ENCODE results near the gene THSD1. TPM values are rescaled to one million over a fixed set of nuclear protein-coding genes. Genes with fewer than 3 reads are reported as not detected.

The THSD1 gene
- total and polyA plus RNA-seq, 4 donors = 7.0 to 39.6 (median 10.4) TPM

DNA sequence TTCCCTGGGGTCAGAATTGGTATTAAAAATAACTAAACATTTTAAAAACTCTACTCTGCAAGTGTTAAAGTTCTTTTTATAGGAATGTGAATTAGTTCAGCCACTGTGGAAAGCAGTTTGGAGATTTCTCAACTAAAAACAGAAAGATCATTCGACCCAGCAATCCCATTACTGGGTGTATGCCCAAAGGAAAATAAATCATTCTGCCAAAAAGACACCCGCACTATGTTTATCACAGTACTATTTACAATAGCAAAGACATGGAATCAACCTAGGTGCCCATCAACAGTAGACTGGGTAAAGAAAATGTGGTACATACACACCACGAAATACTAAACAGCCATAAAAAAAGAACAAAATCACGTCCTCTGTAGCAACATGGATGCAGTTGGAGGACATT lies 657 bp upstream of the THSD1 start:
- Histone ChIP-seq H3K27me3 (ENCODE audit: control insufficient read depth in 3 of 3, insufficient read depth in 3 of 3, low read length in 2 of 3) (peaks cover 0 to 17% (median 11%) of the 10 kb centered on the region in 3 donors), H3K9ac (ENCODE audit: insufficient read depth in 1 of 2, low read length in 2 of 2) (no peak overlapping the region), H3K4me1 (ENCODE audit: control insufficient read depth in 5 of 5, insufficient read depth in 5 of 5, low read length in 5 of 5) (peaks cover 0 to 10% (median 3%) of the 10 kb centered on the region in 5 donors), H3K9me3 (ENCODE audit: control insufficient read depth in 4 of 4, insufficient read depth in 3 of 4, low read length in 3 of 4) (peaks cover 0 to 2% (median 0%) of the 10 kb centered on the region in 4 donors), H3K27ac (ENCODE audit: low read depth in 1 of 2, low read length in 1 of 2) (peak overlapping the region in 1 of 2 donors; percentile 23), H3K4me3 (no peak overlapping the region), H3K36me3 (ENCODE audit: control insufficient read depth in 4 of 4, insufficient read depth in 4 of 4, low read length in 4 of 4) (peaks cover 0 to 7% (median 3%) of the 10 kb centered on the region in 4 donors)
- TF ChIP-seq, protein P1, sequence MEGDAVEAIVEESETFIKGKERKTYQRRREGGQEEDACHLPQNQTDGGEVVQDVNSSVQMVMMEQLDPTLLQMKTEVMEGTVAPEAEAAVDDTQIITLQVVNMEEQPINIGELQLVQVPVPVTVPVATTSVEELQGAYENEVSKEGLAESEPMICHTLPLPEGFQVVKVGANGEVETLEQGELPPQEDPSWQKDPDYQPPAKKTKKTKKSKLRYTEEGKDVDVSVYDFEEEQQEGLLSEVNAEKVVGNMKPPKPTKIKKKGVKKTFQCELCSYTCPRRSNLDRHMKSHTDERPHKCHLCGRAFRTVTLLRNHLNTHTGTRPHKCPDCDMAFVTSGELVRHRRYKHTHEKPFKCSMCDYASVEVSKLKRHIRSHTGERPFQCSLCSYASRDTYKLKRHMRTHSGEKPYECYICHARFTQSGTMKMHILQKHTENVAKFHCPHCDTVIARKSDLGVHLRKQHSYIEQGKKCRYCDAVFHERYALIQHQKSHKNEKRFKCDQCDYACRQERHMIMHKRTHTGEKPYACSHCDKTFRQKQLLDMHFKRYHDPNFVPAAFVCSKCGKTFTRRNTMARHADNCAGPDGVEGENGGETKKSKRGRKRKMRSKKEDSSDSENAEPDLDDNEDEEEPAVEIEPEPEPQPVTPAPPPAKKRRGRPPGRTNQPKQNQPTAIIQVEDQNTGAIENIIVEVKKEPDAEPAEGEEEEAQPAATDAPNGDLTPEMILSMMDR (IDR thresholded peaks at IDR 0.05; ENCODE audit: control extremely low read depth, extremely low read depth) = no peak
- no peak for ATAC-seq (ENCODE audit: insufficient read depth, low FRiP score)
- WGBS, 2 donors = 59 to 71% methylated on average over 4 of the region's 4 CpGs
- DNase-seq = no peak

DNA sequence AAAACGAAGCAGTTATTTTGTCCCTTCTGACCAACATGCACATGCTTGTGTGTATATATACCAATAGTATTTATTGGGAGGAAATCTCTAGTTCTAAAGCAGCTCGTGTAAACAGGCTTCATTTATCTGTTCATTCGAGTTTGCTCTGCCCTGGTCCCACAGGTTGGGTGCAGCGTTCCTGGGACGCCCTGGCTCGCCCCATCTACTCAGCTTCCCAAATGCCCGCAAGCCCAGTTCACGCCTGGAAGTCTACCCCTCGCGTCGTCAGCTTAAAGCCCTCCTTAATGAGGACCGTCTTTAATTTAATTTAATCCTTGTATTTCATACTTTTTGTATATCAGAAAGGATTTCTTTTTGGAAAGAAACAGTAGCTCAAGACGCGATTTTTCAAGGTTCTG lies 604 bp downstream of the THSD1 start:
- ATAC-seq (ENCODE audit: insufficient read depth, low FRiP score) = no peak

DNA sequence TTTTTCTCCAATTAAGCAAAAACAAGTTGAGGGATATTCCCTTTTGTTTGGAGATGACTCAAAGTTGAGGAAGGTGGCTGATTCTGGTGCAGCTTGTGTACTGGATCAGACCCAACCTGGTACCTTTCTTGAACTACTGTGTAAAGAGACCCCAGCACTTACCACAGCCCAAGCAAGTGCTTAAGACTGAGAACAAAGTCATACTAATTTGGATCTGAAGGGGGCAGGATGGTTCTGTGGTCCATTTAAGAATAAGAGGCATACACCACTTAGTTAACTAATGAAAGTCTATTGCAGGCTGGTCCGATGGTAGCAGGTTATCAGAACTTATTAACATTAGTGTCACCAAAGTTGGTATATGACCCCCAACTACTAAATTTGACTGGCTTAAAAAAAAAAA lies 6.3 kb downstream of the THSD1 start:
- ATAC-seq (ENCODE audit: insufficient read depth, low FRiP score) (no peak), DNase-seq (no peak)
- H3K36me3 ChIP-seq (ENCODE audit: control insufficient read depth in 4 of 4, insufficient read depth in 4 of 4, low read length in 4 of 4) = peaks cover 0 to 4% (median 0%) of the 10 kb centered on the region in 4 donors
- H3K27me3 ChIP-seq (ENCODE audit: control insufficient read depth in 3 of 3, insufficient read depth in 3 of 3, low read length in 2 of 3) = peaks cover 0 to 9% (median 5%) of the 10 kb centered on the region in 3 donors
- 69 to 74% methylated on average over 1 of the region's 1 CpG for WGBS, 2 donors
- H3K9me3 ChIP-seq (ENCODE audit: control insufficient read depth in 4 of 4, insufficient read depth in 3 of 4, low read length in 3 of 4) = no peaks in the 10 kb centered on the region
- no peak overlapping the region for H3K9ac ChIP-seq (ENCODE audit: insufficient read depth in 1 of 2, low read length in 2 of 2)
- H3K27ac ChIP-seq (ENCODE audit: low read depth in 1 of 2, low read length in 1 of 2) = no peak overlapping the region
- TF ChIP-seq, protein P1 (IDR thresholded peaks at IDR 0.05; ENCODE audit: control extremely low read depth, extremely low read depth) = no peak
- H3K4me1 ChIP-seq (ENCODE audit: control insufficient read depth in 5 of 5, insufficient read depth in 5 of 5, low read length in 5 of 5) = peaks cover 0 to 12% (median 3%) of the 10 kb centered on the region in 5 donors
- H3K4me3 ChIP-seq = no peak overlapping the region

More for the DNA sequence above, 604 bp downstream of the THSD1 start:
- no peak for DNase-seq
- H3K9ac ChIP-seq (ENCODE audit: insufficient read depth in 1 of 2, low read length in 2 of 2) = no peak overlapping the region
- peaks cover 0 to 2% (median 0%) of the 10 kb centered on the region in 4 donors for H3K9me3 ChIP-seq (ENCODE audit: control insufficient read depth in 4 of 4, insufficient read depth in 3 of 4, low read length in 3 of 4)
- H3K27me3 ChIP-seq (ENCODE audit: control insufficient read depth in 3 of 3, insufficient read depth in 3 of 3, low read length in 2 of 3) = peaks cover 0 to 17% (median 11%) of the 10 kb centered on the region in 3 donors
- TF ChIP-seq, protein P1 (IDR thresholded peaks at IDR 0.05; ENCODE audit: control extremely low read depth, extremely low read depth) = no peak
- WGBS, 2 donors = 7 to 9% methylated on average over 14 of the region's 14 CpGs
- H3K4me1 ChIP-seq (ENCODE audit: control insufficient read depth in 5 of 5, insufficient read depth in 5 of 5, low read length in 5 of 5) = peaks cover 0 to 10% (median 3%) of the 10 kb centered on the region in 5 donors
- H3K4me3 ChIP-seq = peak overlapping the region; percentile 61
- H3K36me3 ChIP-seq (ENCODE audit: control insufficient read depth in 4 of 4, insufficient read depth in 4 of 4, low read length in 4 of 4) = peaks cover 0 to 4% (median 1%) of the 10 kb centered on the region in 4 donors
- peak overlapping the region; percentile 38 to 88 for H3K27ac ChIP-seq (ENCODE audit: low read depth in 1 of 2, low read length in 1 of 2)

DNA sequence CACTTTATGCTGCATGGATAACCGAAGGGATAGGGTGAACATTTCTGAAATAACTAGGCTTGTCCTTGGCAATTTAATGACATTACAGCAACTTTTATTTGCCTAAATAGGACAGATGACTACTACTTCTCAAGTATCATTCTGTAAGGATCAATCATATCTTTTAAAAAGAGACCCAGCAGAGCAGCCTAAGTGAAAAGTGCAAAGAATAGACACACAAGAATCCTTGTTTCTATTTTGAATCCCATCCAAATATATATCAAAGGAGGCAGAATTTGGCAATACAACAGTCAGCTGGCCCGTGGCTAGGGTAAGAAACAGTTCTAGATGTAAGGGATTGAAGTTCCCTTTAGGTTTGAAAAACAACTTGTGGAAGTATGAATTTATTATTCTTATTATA lies 6.9 kb downstream of the THSD1 start:
- H3K36me3 ChIP-seq (ENCODE audit: control insufficient read depth in 4 of 4, insufficient read depth in 4 of 4, low read length in 4 of 4) = peaks cover 0 to 4% (median 0%) of the 10 kb centered on the region in 4 donors
- 51 to 62% methylated on average over 2 of the region's 2 CpGs for WGBS, 2 donors

More for the DNA sequence above, 6.9 kb downstream of the THSD1 start:
- H3K27ac ChIP-seq (ENCODE audit: low read depth in 1 of 2, low read length in 1 of 2) = no peak overlapping the region
- H3K9me3 ChIP-seq (ENCODE audit: control insufficient read depth in 4 of 4, insufficient read depth in 3 of 4, low read length in 3 of 4) = no peaks in the 10 kb centered on the region
- no peak overlapping the region for H3K9ac ChIP-seq (ENCODE audit: insufficient read depth in 1 of 2, low read length in 2 of 2)
- H3K4me1 ChIP-seq (ENCODE audit: control insufficient read depth in 5 of 5, insufficient read depth in 5 of 5, low read length in 5 of 5) = peaks cover 0 to 12% (median 3%) of the 10 kb centered on the region in 5 donors
- TF ChIP-seq, protein P1 (IDR thresholded peaks at IDR 0.05; ENCODE audit: control extremely low read depth, extremely low read depth) = no peak
- peaks cover 0 to 3% (median 0%) of the 10 kb centered on the region in 3 donors for H3K27me3 ChIP-seq (ENCODE audit: control insufficient read depth in 3 of 3, insufficient read depth in 3 of 3, low read length in 2 of 3)
- no peak overlapping the region for H3K4me3 ChIP-seq
- ATAC-seq (ENCODE audit: insufficient read depth, low FRiP score) (no peak), DNase-seq (peak in 2 of 3 donors; percentile 39 to 47)

Measured in lung (tissue), 12 donors.